GM12878 (cell line): Measurements from ENCODE around the gene FBXW9. TPM values are rescaled to one million over a fixed set of nuclear protein-coding genes. Genes with fewer than 3 reads are reported as not detected.

ENCODE experiments used
- BCL11A ChIP-seq: IDR thresholded peaks from 2 replicates; pipeline ENCODE4 v1.6.1; 2011; ENCODE audit warnings: low read depth, low read length
- BCL3 ChIP-seq: IDR thresholded peaks from 2 replicates; pipeline ENCODE4 v1.6.1; 2011; ENCODE audit warnings: borderline replicate concordance, low read depth, mild to moderate bottlenecking, moderate library complexity, low read length; ENCODE audit not compliant: insufficient read depth, poor library complexity, severe bottlenecking
- CTCF ChIP-seq, 3 experiments: IDR thresholded peaks in 2 of 3; conservative IDR thresholded peaks in 1 of 3; 2 replicates each; pipeline ENCODE4 v1.5.1; 2011; ENCODE audit warnings: low read depth in 3 of 3, low read length in 3 of 3, mild to moderate bottlenecking in 3 of 3, control low read depth in 2 of 3, moderate library complexity in 2 of 3, inconsistent platforms in 1 of 3, mixed read lengths in 1 of 3; ENCODE audit not compliant: control insufficient read depth in 2 of 3, insufficient read depth in 1 of 3; ENCODE audit errors: extremely low read depth in 1 of 3
- E2F8 ChIP-seq: fragments of 450-650 bp; IDR thresholded peaks from 2 replicates; pipeline ENCODE4 v1.6.1; 2018; ENCODE audit warnings: mild to moderate bottlenecking, low read depth, moderate library complexity; ENCODE audit not compliant: partially characterized antibody
- ESRRA ChIP-seq: IDR thresholded peaks from 2 replicates; pipeline ENCODE4 v1.6.1; 2012; ENCODE audit warnings: mild to moderate bottlenecking, low read length, improper control_type of control experiment
- FOXK2 ChIP-seq: fragments of 450-650 bp; IDR thresholded peaks from 2 replicates; pipeline ENCODE4 v1.6.1; 2017; ENCODE audit warnings: mild to moderate bottlenecking, moderate library complexity
- HDAC2 ChIP-seq: fragments of 200-600 bp; sonication (generic); IDR thresholded peaks from 2 replicates; pipeline ENCODE4 v1.6.1; 2017
- MEF2A ChIP-seq: IDR thresholded peaks from 2 replicates; pipeline ENCODE4 v1.6.1; 2011; ENCODE audit warnings: low read depth, mild to moderate bottlenecking, low read length, moderate library complexity; ENCODE audit not compliant: insufficient read depth
- MEF2B ChIP-seq: fragments of 450-650 bp; IDR thresholded peaks from 2 replicates; pipeline ENCODE4 v1.6.1; 2018; ENCODE audit warnings: mild to moderate bottlenecking, moderate library complexity; ENCODE audit not compliant: partially characterized antibody, poor library complexity, severe bottlenecking
- NR2C1 ChIP-seq: fragments of 450-650 bp; IDR thresholded peaks from 2 replicates; pipeline ENCODE4 v1.6.1; 2017; ENCODE audit warnings: antibody characterized with exemption, mild to moderate bottlenecking, moderate library complexity
- PBX3 ChIP-seq: IDR thresholded peaks from 2 replicates; pipeline ENCODE4 v1.6.1; 2011; ENCODE audit warnings: mild to moderate bottlenecking, low read depth, low read length, moderate library complexity; ENCODE audit not compliant: insufficient replicate concordance
- PKNOX1 ChIP-seq: fragments of 450-650 bp; IDR thresholded peaks from 2 replicates; pipeline ENCODE4 v1.6.1; 2016; ENCODE audit warnings: mild to moderate bottlenecking
- PML ChIP-seq: IDR thresholded peaks from 2 replicates; pipeline ENCODE4 v1.6.1; 2012; ENCODE audit warnings: low read length, inconsistent platforms
- POU2F2 ChIP-seq: IDR thresholded peaks from 3 replicates; pipeline ENCODE4 v1.6.1; 2011; ENCODE audit warnings: low read depth, mild to moderate bottlenecking, low read length, borderline replicate concordance
- RFX5 ChIP-seq: IDR thresholded peaks from 2 replicates; pipeline ENCODE4 v1.6.1; 2011; ENCODE audit warnings: low read depth, low read length, improper control_type of control experiment
- RUNX3 ChIP-seq: IDR thresholded peaks from 2 replicates; pipeline ENCODE4 v1.6.1; 2012; ENCODE audit warnings: low read length, inconsistent platforms
- SMARCA5 ChIP-seq: fragments of 450-650 bp; IDR thresholded peaks from 2 replicates; pipeline ENCODE4 v1.6.1; 2017; ENCODE audit warnings: mild to moderate bottlenecking
- USF1 ChIP-seq: IDR thresholded peaks from 2 replicates; pipeline ENCODE4 v1.6.1; 2011; ENCODE audit warnings: borderline replicate concordance, low read depth, mild to moderate bottlenecking, moderate library complexity, mixed read lengths, low read length; ENCODE audit not compliant: insufficient read depth; ENCODE audit errors: extremely low read length
- ZNF217 ChIP-seq: fragments of 450-650 bp; IDR thresholded peaks from 2 replicates; pipeline ENCODE4 v1.6.1; 2017; ENCODE audit warnings: antibody characterized with exemption, mild to moderate bottlenecking
- polyA plus RNA-seq, 11 experiments: library from polyadenylated mRNA; depleted of rRNA in 4 of 11; unstranded in 6 of 11; stranded (reverse) in 5 of 11; fragments of >200 nt; fragmentation: Nextera tagmentation in 4 of 11; fragmentation: Illumina TruSeq in 1 of 11; extraction: Ambion mirVana in 4 of 11; extraction: Trizol in 1 of 11; gene quantifications; 1 replicate in 1 of 11; 2 replicates in 10 of 11; pipeline versions ENCODE4 v1.2.1 to v1.2.3, GENCODE V29; 2011 to 2016; ENCODE audit warnings: inconsistent platforms in 2 of 11, missing spikeins in 2 of 11, low read depth in 1 of 11
- total RNA-seq, 4 experiments: library from RNA; depleted of rRNA in 3 of 4; stranded (reverse); fragments of >200 nt in 3 of 4; fragmentation: Illumina TruSeq in 1 of 4; extraction: Trizol in 1 of 4; gene quantifications; 2 replicates each; pipeline versions ENCODE4 v1.2.1 to v1.2.3, GENCODE V29; 2013 to 2021

The FBXW9 gene
- total and polyA plus RNA-seq, 10 of the 15 experiments (the other 5 are each of a cell fraction or from before 2014, with no cell fraction given): 0.21 to 14.8 (median 7.3) TPM

- TF ChIP-seq BCL3 (no peak), RUNX3 (peak; percentile 65; the same call in 1 of the 2 replicates), POU2F2 (no peak), PKNOX1 (peak; percentile 42; the same call in 1 of the 2 replicates), MEF2A (no peak), CTCF (IDR thresholded peaks at IDR 0.05 in 2 of 3, conservative IDR thresholded peaks at IDR 0.05 in 1 of 3; ENCODE audit: control insufficient read depth in 2 of 3, extremely low read depth in 1 of 3, insufficient read depth in 1 of 3, low read depth in 3 of 3, low read length in 3 of 3) (no peak), BCL11A (no peak), USF1 (no peak), PBX3 (no peak), SMARCA5 (no peak), NR2C1 (no peak), MEF2B (no peak), PML (peak; percentile 36; the same call in 1 of the 2 replicates), ZNF217 (no peak), RFX5 (no peak), ESRRA (no peak), FOXK2 (no peak), HDAC2 (no peak), E2F8 (no peak)
Observed at GRCh38 chr19:12666265-12667048, 30.0 kb downstream of the FBXW9 start, which contains the start of the genes MAN2B1 and WDR83 (continued).
